Prostate gland (tissue), 2 donors: ENCODE measurements around the gene SYTL2.

Experiments used
- POLR2A ChIP-seq: fragments of 450-650 bp; IDR thresholded peaks from one replicate; pipeline ENCODE4 v1.6.1; 2016; ENCODE audit warnings: antibody characterized with exemption, mild to moderate bottlenecking
- TF ChIP-seq, protein P1 (sequence below), 4 experiments: fragments of 200-600 bp in 2 of 4; fragments of 450-650 bp in 2 of 4; sonication (generic) in 2 of 4; IDR thresholded peaks; 1 replicate in 3 of 4; 2 replicates in 1 of 4; pipeline ENCODE4 v1.5.1; 2016 to 2019; ENCODE audit warnings: antibody characterized with exemption in 4 of 4, mild to moderate bottlenecking in 2 of 4, moderate library complexity in 2 of 4

GRCh38 chr11:85811624-85812023 is 683 bp upstream of the SYTL2 start:
- no peak for TF ChIP-seq POLR2A
- TF ChIP-seq, protein P1, sequence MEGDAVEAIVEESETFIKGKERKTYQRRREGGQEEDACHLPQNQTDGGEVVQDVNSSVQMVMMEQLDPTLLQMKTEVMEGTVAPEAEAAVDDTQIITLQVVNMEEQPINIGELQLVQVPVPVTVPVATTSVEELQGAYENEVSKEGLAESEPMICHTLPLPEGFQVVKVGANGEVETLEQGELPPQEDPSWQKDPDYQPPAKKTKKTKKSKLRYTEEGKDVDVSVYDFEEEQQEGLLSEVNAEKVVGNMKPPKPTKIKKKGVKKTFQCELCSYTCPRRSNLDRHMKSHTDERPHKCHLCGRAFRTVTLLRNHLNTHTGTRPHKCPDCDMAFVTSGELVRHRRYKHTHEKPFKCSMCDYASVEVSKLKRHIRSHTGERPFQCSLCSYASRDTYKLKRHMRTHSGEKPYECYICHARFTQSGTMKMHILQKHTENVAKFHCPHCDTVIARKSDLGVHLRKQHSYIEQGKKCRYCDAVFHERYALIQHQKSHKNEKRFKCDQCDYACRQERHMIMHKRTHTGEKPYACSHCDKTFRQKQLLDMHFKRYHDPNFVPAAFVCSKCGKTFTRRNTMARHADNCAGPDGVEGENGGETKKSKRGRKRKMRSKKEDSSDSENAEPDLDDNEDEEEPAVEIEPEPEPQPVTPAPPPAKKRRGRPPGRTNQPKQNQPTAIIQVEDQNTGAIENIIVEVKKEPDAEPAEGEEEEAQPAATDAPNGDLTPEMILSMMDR (IDR thresholded peaks at IDR 0.05) = no peak
